Liver (tissue), 9 donors: Measurements from ENCODE around the gene NDUFS3. TPM values are rescaled to one million over a fixed set of nuclear protein-coding genes. Genes with fewer than 3 reads are reported as not detected.

Source experiments
- DNase-seq: peaks from one replicate; pipeline ENCODE4 v3.0.0-alpha.2; 2017; ENCODE audit warnings: low spot score
- H3K27ac ChIP-seq, 2 donors: one replicate each; pipeline ENCODE4 v1.7.0; 2013; ENCODE audit warnings: inconsistent platforms in 2 of 2, low read length in 2 of 2, control low read depth in 1 of 2, low read depth in 1 of 2, mild to moderate bottlenecking in 1 of 2
- H3K27me3 ChIP-seq, 4 donors: one replicate each; pipeline versions ENCODE4 v1.6.1 to v1.7.0; 2013; ENCODE audit warnings: low read length in 3 of 4, inconsistent platforms in 1 of 4, mild to moderate bottlenecking in 1 of 4, moderate library complexity in 1 of 4; ENCODE audit not compliant: control insufficient read depth in 4 of 4, insufficient read depth in 4 of 4
- H3K36me3 ChIP-seq, 4 donors: one replicate each; pipeline versions ENCODE4 v1.6.1 to v1.7.0; 2013; ENCODE audit warnings: low read length in 3 of 4, mild to moderate bottlenecking in 3 of 4, low read depth in 1 of 4, moderate library complexity in 1 of 4; ENCODE audit not compliant: control insufficient read depth in 4 of 4, insufficient read depth in 3 of 4
- H3K4me1 ChIP-seq, 4 donors: one replicate each; pipeline versions ENCODE4 v1.6.1 to v1.7.0; 2013; ENCODE audit warnings: low read length in 3 of 4, mild to moderate bottlenecking in 3 of 4, moderate library complexity in 1 of 4; ENCODE audit not compliant: control insufficient read depth in 4 of 4, insufficient read depth in 4 of 4
- H3K4me3 ChIP-seq, 3 donors: one replicate each; pipeline versions ENCODE4 v1.6.1 to v1.7.0; 2013; ENCODE audit warnings: low read length in 3 of 3, control low read depth in 1 of 3, low read depth in 1 of 3, mild to moderate bottlenecking in 1 of 3
- H3K9ac ChIP-seq, 2 donors: one replicate each; pipeline ENCODE4 v1.7.0; 2013; ENCODE audit warnings: low read length in 2 of 2, mild to moderate bottlenecking in 2 of 2, moderate library complexity in 2 of 2, control low read depth in 1 of 2, low read depth in 1 of 2
- H3K9me3 ChIP-seq, 4 donors: one replicate each; pipeline versions ENCODE4 v1.6.1 to v1.7.0; 2013; ENCODE audit warnings: low read length in 3 of 4; ENCODE audit not compliant: control insufficient read depth in 4 of 4
- CTCF ChIP-seq: fragments of 150-350 bp; IDR thresholded peaks from 2 replicates; pipeline ENCODE4 v1.5.1; 2017; ENCODE audit warnings: improper control_type of control experiment, low read depth, low read length; ENCODE audit not compliant: missing input control
- EGR1 ChIP-seq, 2 donors: IDR thresholded peaks; 2 replicates each; pipeline ENCODE4 v1.6.1; 2016 to 2018; ENCODE audit warnings: antibody characterized with exemption in 2 of 2, low read depth in 2 of 2
- FOXA1 ChIP-seq: IDR thresholded peaks from 2 replicates; pipeline ENCODE4 v1.6.1; 2016; ENCODE audit warnings: antibody characterized with exemption
- FOXA2 ChIP-seq: IDR thresholded peaks from 2 replicates; pipeline ENCODE4 v1.6.1; 2016; ENCODE audit warnings: antibody characterized with exemption
- GABPA ChIP-seq, 2 donors: IDR thresholded peaks in 1 of 2; conservative IDR thresholded peaks in 1 of 2; 2 replicates each; pipeline ENCODE4 v1.6.1; 2016; ENCODE audit warnings: antibody characterized with exemption in 2 of 2, mild to moderate bottlenecking in 1 of 2, moderate library complexity in 1 of 2
- HNF4A ChIP-seq, 2 donors: conservative IDR thresholded peaks; 2 replicates each; pipeline ENCODE4 v1.6.1; 2016; ENCODE audit warnings: antibody characterized with exemption in 2 of 2, mild to moderate bottlenecking in 2 of 2
- HNF4G ChIP-seq: IDR thresholded peaks from 2 replicates; pipeline ENCODE4 v1.6.1; 2016; ENCODE audit warnings: antibody characterized with exemption
- JUND ChIP-seq, 2 donors: IDR thresholded peaks; 2 replicates each; pipeline ENCODE4 v1.6.1; 2016; ENCODE audit warnings: antibody characterized with exemption in 2 of 2
- NR2F2 ChIP-seq: IDR thresholded peaks from 2 replicates; pipeline ENCODE4 v1.6.1; 2016; ENCODE audit warnings: antibody characterized with exemption
- RAD21 ChIP-seq, 2 donors: IDR thresholded peaks; 2 replicates each; pipeline ENCODE4 v1.6.1; 2016; ENCODE audit warnings: antibody characterized with exemption in 2 of 2, mild to moderate bottlenecking in 2 of 2
- REST ChIP-seq: IDR thresholded peaks from 2 replicates; pipeline ENCODE4 v1.6.1; 2016; ENCODE audit warnings: antibody characterized with exemption, mild to moderate bottlenecking
- RXRA ChIP-seq, 2 donors: IDR thresholded peaks; 2 replicates each; pipeline ENCODE4 v1.6.1; 2017 to 2018; ENCODE audit warnings: antibody characterized with exemption in 2 of 2, mild to moderate bottlenecking in 1 of 2
- SP1 ChIP-seq: IDR thresholded peaks from 2 replicates; pipeline ENCODE4 v1.6.1; 2018; ENCODE audit warnings: antibody characterized with exemption, mild to moderate bottlenecking
- TAF1 ChIP-seq: conservative IDR thresholded peaks from 2 replicates; pipeline ENCODE4 v1.6.1; 2016; ENCODE audit warnings: antibody characterized with exemption, mild to moderate bottlenecking
- YY1 ChIP-seq: IDR thresholded peaks from 2 replicates; pipeline ENCODE4 v1.6.1; 2016; ENCODE audit warnings: antibody characterized with exemption, mild to moderate bottlenecking
- WGBS: extraction: QIAGEN DNeasy Blood & Tissue Kit; methylation state at CpG from one replicate; pipeline ENCODE4 v1.1.7; 2013; 5-methylcytosine and 5-hydroxymethylcytosine counted together
- polyA plus RNA-seq, 2 donors: library from polyadenylated mRNA; stranded (reverse) in 1 of 2; unstranded in 1 of 2; fragments of 200-250 nt in 1 of 2; fragments of >200 nt in 1 of 2; fragmentation: Nextera tagmentation in 1 of 2; extraction: Ambion mirVana in 1 of 2; gene quantifications; one replicate each; pipeline versions ENCODE4 v1.2.1 to v1.2.3, GENCODE V29; 2013 to 2015
- total RNA-seq, 2 donors: library from RNA; depleted of rRNA; stranded (reverse); fragments of >200 nt; gene quantifications; one replicate each; pipeline ENCODE4 v1.2.3, GENCODE V29; 2014
- TF ChIP-seq, protein P1 (sequence below): IDR thresholded peaks from 2 replicates; pipeline ENCODE4 v1.6.1; 2016; ENCODE audit warnings: antibody characterized with exemption
- TF ChIP-seq, protein P2 (sequence below): IDR thresholded peaks from 2 replicates; pipeline ENCODE4 v1.6.1; 2016; ENCODE audit warnings: antibody characterized with exemption
- TF ChIP-seq, protein P3 (sequence below): IDR thresholded peaks from 2 replicates; pipeline ENCODE4 v1.6.1; 2016; ENCODE audit warnings: antibody characterized with exemption
- donor health status: healthy.
- donor health status: healthy.
- donor health status: healthy.
- donor health status: healthy.
- donor health status: healthy.

NDUFS3 gene
- total and polyA plus RNA-seq, 4 donors: 43.8 to 101 (median 67.8) TPM

DNA sequence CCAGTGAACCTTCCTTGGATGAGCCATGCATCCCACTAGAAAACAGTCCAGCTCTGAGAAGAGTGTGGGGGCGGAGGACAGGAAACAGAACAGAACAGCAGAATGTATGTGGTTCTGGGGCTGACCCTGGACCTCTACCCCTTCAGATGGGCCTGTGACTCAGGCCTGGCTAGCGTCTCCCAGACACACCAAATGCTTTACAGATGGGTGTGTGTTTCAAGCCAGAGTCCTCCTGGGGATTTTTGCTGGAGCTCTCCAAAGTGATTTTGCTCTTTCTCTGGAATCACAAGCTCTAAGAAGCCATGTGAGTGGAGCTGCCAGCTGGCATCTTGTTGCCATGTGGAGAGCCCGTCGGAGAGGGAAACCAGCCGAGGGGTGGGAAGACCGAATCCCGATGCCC is 28.5 kb downstream of the NDUFS3 start:
- no peaks in the 10 kb centered on the region for H3K4me1 ChIP-seq
- H3K27ac ChIP-seq: no peak overlapping the region
- H3K36me3 ChIP-seq: peaks cover 0 to 12% (median 6%) of the 10 kb centered on the region in 4 donors
- no peak overlapping the region for H3K4me3 ChIP-seq
- TF ChIP-seq YY1: no peak
- TF ChIP-seq FOXA2: no peak
- TF ChIP-seq NR2F2: peak; percentile 39
- DNase-seq: no peak
- WGBS: 91% methylated on average over 7 of the region's 7 CpGs
- H3K9me3 ChIP-seq: no peaks in the 10 kb centered on the region
- H3K9ac ChIP-seq: no peak overlapping the region
- H3K27me3 ChIP-seq: no peaks in the 10 kb centered on the region

GRCh38 chr11:47609675-47610074 is 30.8 kb downstream of the NDUFS3 start:
- TF ChIP-seq YY1: no peak
- TF ChIP-seq, protein P1, sequence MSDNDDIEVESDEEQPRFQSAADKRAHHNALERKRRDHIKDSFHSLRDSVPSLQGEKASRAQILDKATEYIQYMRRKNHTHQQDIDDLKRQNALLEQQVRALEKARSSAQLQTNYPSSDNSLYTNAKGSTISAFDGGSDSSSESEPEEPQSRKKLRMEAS: no peak
- TF ChIP-seq NR2F2: no peak
- no peak for TF ChIP-seq HNF4G
- TF ChIP-seq RXRA (IDR thresholded peaks at IDR 0.05): no peak
- TF ChIP-seq JUND (IDR thresholded peaks at IDR 0.05): no peak
- Histone ChIP-seq H3K4me3 (no peak overlapping the region), H3K27me3 (no peaks in the 10 kb centered on the region), H3K36me3 (peaks cover 0 to 12% (median 6%) of the 10 kb centered on the region in 4 donors), H3K9ac (no peak overlapping the region), H3K27ac (no peak overlapping the region), H3K4me1 (no peaks in the 10 kb centered on the region), H3K9me3 (no peaks in the 10 kb centered on the region)
- 84% methylated on average over 3 of the region's 3 CpGs for WGBS
- DNase-seq: no peak

DNA sequence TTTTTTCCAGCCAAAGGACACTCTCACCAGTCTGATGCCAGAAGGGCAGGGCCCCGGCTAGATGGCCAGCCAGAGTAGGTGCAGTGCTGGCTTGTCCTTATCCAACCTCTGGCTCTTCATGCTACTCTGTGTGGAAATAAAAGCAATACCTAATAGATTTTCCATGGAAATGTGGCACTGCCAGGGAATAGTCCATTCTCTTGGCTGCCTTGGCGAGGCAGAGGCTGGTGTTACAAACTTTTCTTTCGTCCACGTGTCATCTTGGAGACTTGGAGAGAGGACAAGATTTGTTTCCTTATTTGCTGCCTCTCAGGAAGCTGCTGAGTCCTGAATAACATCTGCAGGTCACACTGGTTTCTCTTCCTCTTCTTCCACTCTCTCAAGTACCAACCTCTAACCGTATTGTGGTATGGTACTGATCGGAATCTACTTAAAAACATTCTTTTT is 32.5 kb downstream of the NDUFS3 start:
- Histone ChIP-seq H3K9ac (no peak overlapping the region), H3K36me3 (peaks cover 0 to 15% (median 6%) of the 10 kb centered on the region in 4 donors), H3K4me1 (no peaks in the 10 kb centered on the region), H3K27me3 (no peaks in the 10 kb centered on the region), H3K27ac (no peak overlapping the region), H3K9me3 (no peaks in the 10 kb centered on the region), H3K4me3 (no peak overlapping the region)
- no peak for DNase-seq
- no peak for TF ChIP-seq CTCF
- TF ChIP-seq, protein P1: no peak
- TF ChIP-seq, protein P2, sequence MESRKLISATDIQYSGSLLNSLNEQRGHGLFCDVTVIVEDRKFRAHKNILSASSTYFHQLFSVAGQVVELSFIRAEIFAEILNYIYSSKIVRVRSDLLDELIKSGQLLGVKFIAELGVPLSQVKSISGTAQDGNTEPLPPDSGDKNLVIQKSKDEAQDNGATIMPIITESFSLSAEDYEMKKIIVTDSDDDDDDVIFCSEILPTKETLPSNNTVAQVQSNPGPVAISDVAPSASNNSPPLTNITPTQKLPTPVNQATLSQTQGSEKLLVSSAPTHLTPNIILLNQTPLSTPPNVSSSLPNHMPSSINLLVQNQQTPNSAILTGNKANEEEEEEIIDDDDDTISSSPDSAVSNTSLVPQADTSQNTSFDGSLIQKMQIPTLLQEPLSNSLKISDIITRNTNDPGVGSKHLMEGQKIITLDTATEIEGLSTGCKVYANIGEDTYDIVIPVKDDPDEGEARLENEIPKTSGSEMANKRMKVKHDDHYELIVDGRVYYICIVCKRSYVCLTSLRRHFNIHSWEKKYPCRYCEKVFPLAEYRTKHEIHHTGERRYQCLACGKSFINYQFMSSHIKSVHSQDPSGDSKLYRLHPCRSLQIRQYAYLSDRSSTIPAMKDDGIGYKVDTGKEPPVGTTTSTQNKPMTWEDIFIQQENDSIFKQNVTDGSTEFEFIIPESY: no peak
- TF ChIP-seq SP1: no peak
- no peak for TF ChIP-seq RXRA (IDR thresholded peaks at IDR 0.05)
- no peak for TF ChIP-seq RAD21 (IDR thresholded peaks at IDR 0.05)
- no peak for TF ChIP-seq FOXA2
- TF ChIP-seq NR2F2: no peak
- no peak for TF ChIP-seq EGR1 (IDR thresholded peaks at IDR 0.05; ENCODE audit: low read depth in 2 of 2)
- TF ChIP-seq REST: no peak
- no peak for TF ChIP-seq TAF1
- TF ChIP-seq YY1: no peak
- TF ChIP-seq FOXA1: no peak
- TF ChIP-seq, protein P3, sequence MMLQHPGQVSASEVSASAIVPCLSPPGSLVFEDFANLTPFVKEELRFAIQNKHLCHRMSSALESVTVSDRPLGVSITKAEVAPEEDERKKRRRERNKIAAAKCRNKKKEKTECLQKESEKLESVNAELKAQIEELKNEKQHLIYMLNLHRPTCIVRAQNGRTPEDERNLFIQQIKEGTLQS: no peak
- no peak for TF ChIP-seq HNF4A (conservative IDR thresholded peaks at IDR 0.05)
- TF ChIP-seq HNF4G: no peak
- TF ChIP-seq JUND (IDR thresholded peaks at IDR 0.05): no peak
- no peak for TF ChIP-seq GABPA (IDR thresholded peaks at IDR 0.05 in 1 of 2, conservative IDR thresholded peaks at IDR 0.05 in 1 of 2)
- WGBS: 74% methylated on average over 6 of the region's 6 CpGs
